HEK293 (cell line): Measurements from ENCODE around the gene ALS2CL.

Experiments used
- CTCF ChIA-PET: fragments of 350-600 bp; formaldehyde crosslinking; extraction: SDS; loops from one replicate; lab custom pipeline; 2021; ENCODE audit warnings: antibody characterized with exemption; lab: Yijun Ruan, JAX
- POLR2A ChIA-PET: fragments of 300-600 bp; formaldehyde crosslinking; extraction: SDS; loops from one replicate; lab custom pipeline; 2020; ENCODE audit warnings: antibody characterized with exemption, inconsistent platforms; lab: Yijun Ruan, JAX
- H3K27ac ChIP-seq: fragments of 200-500 bp; sonication (Bioruptor generic); 2 replicates; pipeline ENCODE4 v1.5.1; 2014; ENCODE audit warnings: low read depth, low read length, control low read depth, inconsistent platforms; ENCODE audit errors: extremely low read depth
- H3K36me3 ChIP-seq, 2 experiments: fragments of 200-500 bp in 1 of 2; sonication (Bioruptor generic) in 1 of 2; 1 replicate in 1 of 2; 2 replicates in 1 of 2; pipeline ENCODE4 v1.5.1; 2014 to 2017; ENCODE audit warnings: inconsistent platforms in 2 of 2, low read length in 2 of 2; ENCODE audit not compliant: control insufficient read depth in 2 of 2, insufficient read depth in 1 of 2
- H3K4me1 ChIP-seq: fragments of 200-500 bp; sonication (Bioruptor generic); 2 replicates; pipeline ENCODE4 v1.5.1; 2014; ENCODE audit warnings: mild to moderate bottlenecking, low read length, inconsistent platforms; ENCODE audit not compliant: control insufficient read depth, insufficient read depth
- H3K4me3 ChIP-seq: 2 replicates; pipeline ENCODE4 v1.5.1; 2011; ENCODE audit warnings: low read depth, mild to moderate bottlenecking, control low read depth, low read length, moderate library complexity
- H3K9me3 ChIP-seq: fragments of 200-500 bp; sonication (Bioruptor generic); 2 replicates; pipeline ENCODE4 v1.5.1; 2014; ENCODE audit warnings: low read depth, low read length, inconsistent platforms; ENCODE audit not compliant: control insufficient read depth, insufficient read depth
- BCL11B ChIP-seq: fragments of 450-650 bp; formaldehyde crosslinking; IDR thresholded peaks from 2 replicates; pipeline ENCODE4 v1.5.1; 2016; ENCODE audit warnings: low read depth, missing biosample characterization, missing genetic modification characterization
- GLIS1 ChIP-seq: fragments of 450-650 bp; formaldehyde crosslinking; IDR thresholded peaks from 2 replicates; pipeline ENCODE4 v1.5.1; 2016; ENCODE audit warnings: missing biosample characterization, missing genetic modification characterization
- KLF7 ChIP-seq: fragments of 450-650 bp; formaldehyde crosslinking; IDR thresholded peaks from 2 replicates; pipeline ENCODE4 v1.5.1; 2016; ENCODE audit warnings: missing biosample characterization, missing genetic modification characterization, borderline replicate concordance
- PRDM1 ChIP-seq: fragments of 450-650 bp; formaldehyde crosslinking; IDR thresholded peaks from 2 replicates; pipeline ENCODE4; 2016; ENCODE audit warnings: missing biosample characterization, missing genetic modification characterization
- YY2 ChIP-seq: fragments of 450-650 bp; formaldehyde crosslinking; IDR thresholded peaks from 2 replicates; pipeline ENCODE4 v1.5.1; 2016; ENCODE audit warnings: missing biosample characterization, missing genetic modification characterization
- ZBTB8A ChIP-seq: fragments of 450-650 bp; formaldehyde crosslinking; IDR thresholded peaks from 2 replicates; pipeline ENCODE4 v1.5.1; 2016; ENCODE audit warnings: missing biosample characterization, missing genetic modification characterization
- ZFP69B ChIP-seq: fragments of 450-650 bp; formaldehyde crosslinking; IDR thresholded peaks from 2 replicates; pipeline ENCODE4 v1.5.1; 2016; ENCODE audit warnings: missing biosample characterization, missing genetic modification characterization
- ZNF121 ChIP-seq: fragments of 450-650 bp; formaldehyde crosslinking; IDR thresholded peaks from 2 replicates; pipeline ENCODE4 v1.5.1; 2016; ENCODE audit warnings: missing biosample characterization, missing genetic modification characterization
- ZNF140 ChIP-seq: fragments of 450-650 bp; formaldehyde crosslinking; IDR thresholded peaks from 2 replicates; pipeline ENCODE4 v1.5.1; 2016; ENCODE audit warnings: missing biosample characterization, missing genetic modification characterization
- ZNF175 ChIP-seq: fragments of 450-650 bp; formaldehyde crosslinking; IDR thresholded peaks from 2 replicates; pipeline ENCODE4 v1.5.1; 2016; ENCODE audit warnings: missing biosample characterization, missing genetic modification characterization
- ZNF202 ChIP-seq: fragments of 450-650 bp; formaldehyde crosslinking; IDR thresholded peaks from 2 replicates; pipeline ENCODE4 v1.5.1; 2016; ENCODE audit warnings: missing biosample characterization, missing genetic modification characterization, borderline replicate concordance
- ZNF23 ChIP-seq: fragments of 450-650 bp; formaldehyde crosslinking; IDR thresholded peaks from 2 replicates; pipeline ENCODE4 v1.5.1; 2016; ENCODE audit warnings: missing biosample characterization, missing genetic modification characterization, borderline replicate concordance
- ZNF302 ChIP-seq: fragments of 450-650 bp; formaldehyde crosslinking; IDR thresholded peaks from 2 replicates; pipeline ENCODE4 v1.5.1; 2016; ENCODE audit warnings: missing biosample characterization, missing genetic modification characterization, low read depth
- ZNF335 ChIP-seq: fragments of 450-650 bp; formaldehyde crosslinking; conservative IDR thresholded peaks from 2 replicates; pipeline ENCODE4 v1.5.1; 2016; ENCODE audit warnings: missing biosample characterization, missing genetic modification characterization
- ZNF362 ChIP-seq: fragments of 450-650 bp; formaldehyde crosslinking; IDR thresholded peaks from 2 replicates; pipeline ENCODE4 v1.5.1; 2016; ENCODE audit warnings: missing biosample characterization, missing genetic modification characterization
- ZNF37A ChIP-seq: fragments of 450-650 bp; IDR thresholded peaks from 2 replicates; pipeline ENCODE4 v1.5.1; 2018; ENCODE audit warnings: missing biosample characterization, missing genetic modification characterization
- ZNF416 ChIP-seq: fragments of 450-650 bp; formaldehyde crosslinking; IDR thresholded peaks from 2 replicates; pipeline ENCODE4 v1.5.1; 2016; ENCODE audit warnings: missing biosample characterization, missing genetic modification characterization
- ZNF501 ChIP-seq: fragments of 450-650 bp; formaldehyde crosslinking; IDR thresholded peaks from 2 replicates; pipeline ENCODE4 v1.5.1; 2016; ENCODE audit warnings: missing biosample characterization, missing genetic modification characterization
- ZNF544 ChIP-seq: fragments of 450-650 bp; formaldehyde crosslinking; IDR thresholded peaks from 2 replicates; pipeline ENCODE4 v1.5.0; 2017; ENCODE audit warnings: missing biosample characterization, missing genetic modification characterization
- ZNF548 ChIP-seq: fragments of 450-650 bp; formaldehyde crosslinking; IDR thresholded peaks from 2 replicates; pipeline ENCODE4 v1.5.1; 2016; ENCODE audit warnings: missing biosample characterization, missing genetic modification characterization
- ZNF561 ChIP-seq: fragments of 450-650 bp; IDR thresholded peaks from 2 replicates; pipeline ENCODE4 v1.5.1; 2018; ENCODE audit warnings: missing biosample characterization, missing genetic modification characterization, borderline replicate concordance
- ZNF600 ChIP-seq: fragments of 450-650 bp; formaldehyde crosslinking; IDR thresholded peaks from 2 replicates; pipeline ENCODE4 v1.5.1; 2016; ENCODE audit warnings: missing biosample characterization, missing genetic modification characterization
- ZNF624 ChIP-seq: fragments of 450-650 bp; formaldehyde crosslinking; IDR thresholded peaks from 2 replicates; pipeline ENCODE4 v1.5.1; 2017; ENCODE audit warnings: missing biosample characterization, missing genetic modification characterization
- ZNF677 ChIP-seq: fragments of 450-650 bp; IDR thresholded peaks from 2 replicates; pipeline ENCODE4 v1.5.0; 2018; ENCODE audit warnings: missing biosample characterization, mild to moderate bottlenecking, missing genetic modification characterization, moderate library complexity
- ZNF785 ChIP-seq: fragments of 450-650 bp; formaldehyde crosslinking; IDR thresholded peaks from 2 replicates; pipeline ENCODE4 v1.5.1; 2016; ENCODE audit warnings: missing biosample characterization, missing genetic modification characterization
- ZNF791 ChIP-seq: fragments of 450-650 bp; formaldehyde crosslinking; IDR thresholded peaks from 2 replicates; pipeline ENCODE4 v1.5.1; 2016; ENCODE audit warnings: missing biosample characterization, missing genetic modification characterization
- ZNF830 ChIP-seq: fragments of 450-650 bp; IDR thresholded peaks from 2 replicates; pipeline ENCODE4 v1.5.0; 2018; ENCODE audit warnings: missing biosample characterization, missing genetic modification characterization, low read depth, mild to moderate bottlenecking, moderate library complexity
- TF ChIP-seq, protein P1 (sequence below): fragments of 450-650 bp; formaldehyde crosslinking; IDR thresholded peaks from 2 replicates; pipeline ENCODE4 v1.5.1; 2017; ENCODE audit warnings: missing biosample characterization, missing genetic modification characterization
- TF ChIP-seq, protein P2 (sequence below): fragments of 450-650 bp; formaldehyde crosslinking; IDR thresholded peaks from 2 replicates; pipeline ENCODE4 v1.5.1; 2017; ENCODE audit warnings: missing biosample characterization, missing genetic modification characterization
- TF ChIP-seq, protein P3 (sequence below): IDR thresholded peaks from 2 replicates; pipeline ENCODE4 v1.6.1; 2011; ENCODE audit warnings: mild to moderate bottlenecking, low read depth, low read length, borderline replicate concordance
- TF ChIP-seq, protein P4 (sequence below): fragments of 450-650 bp; formaldehyde crosslinking; IDR thresholded peaks from 2 replicates; pipeline ENCODE4 v1.5.1; 2016; ENCODE audit warnings: missing biosample characterization, missing genetic modification characterization

Gene ALS2CL

GRCh38 chr3:46675843-46676567 is 17.5 kb downstream of the ALS2CL start:
- H3K36me3 ChIP-seq = no peaks in the 10 kb centered on the region
- no peak for TF ChIP-seq ZNF416 (tag by site-specific recombination)
- no peak for TF ChIP-seq BCL11B (tag by site-specific recombination)
- TF ChIP-seq KLF7 = no peak
- no peak for TF ChIP-seq ZNF544
- TF ChIP-seq ZNF791 (tag by site-specific recombination) = no peak
- TF ChIP-seq ZNF785 = no peak
- TF ChIP-seq, protein P1, sequence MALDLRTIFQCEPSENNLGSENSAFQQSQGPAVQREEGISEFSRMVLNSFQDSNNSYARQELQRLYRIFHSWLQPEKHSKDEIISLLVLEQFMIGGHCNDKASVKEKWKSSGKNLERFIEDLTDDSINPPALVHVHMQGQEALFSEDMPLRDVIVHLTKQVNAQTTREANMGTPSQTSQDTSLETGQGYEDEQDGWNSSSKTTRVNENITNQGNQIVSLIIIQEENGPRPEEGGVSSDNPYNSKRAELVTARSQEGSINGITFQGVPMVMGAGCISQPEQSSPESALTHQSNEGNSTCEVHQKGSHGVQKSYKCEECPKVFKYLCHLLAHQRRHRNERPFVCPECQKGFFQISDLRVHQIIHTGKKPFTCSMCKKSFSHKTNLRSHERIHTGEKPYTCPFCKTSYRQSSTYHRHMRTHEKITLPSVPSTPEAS (tag by site-specific recombination) = no peak
- TF ChIP-seq ZNF335 = no peak
- TF ChIP-seq ZNF140 (tag by site-specific recombination) = no peak
- TF ChIP-seq, protein P2, sequence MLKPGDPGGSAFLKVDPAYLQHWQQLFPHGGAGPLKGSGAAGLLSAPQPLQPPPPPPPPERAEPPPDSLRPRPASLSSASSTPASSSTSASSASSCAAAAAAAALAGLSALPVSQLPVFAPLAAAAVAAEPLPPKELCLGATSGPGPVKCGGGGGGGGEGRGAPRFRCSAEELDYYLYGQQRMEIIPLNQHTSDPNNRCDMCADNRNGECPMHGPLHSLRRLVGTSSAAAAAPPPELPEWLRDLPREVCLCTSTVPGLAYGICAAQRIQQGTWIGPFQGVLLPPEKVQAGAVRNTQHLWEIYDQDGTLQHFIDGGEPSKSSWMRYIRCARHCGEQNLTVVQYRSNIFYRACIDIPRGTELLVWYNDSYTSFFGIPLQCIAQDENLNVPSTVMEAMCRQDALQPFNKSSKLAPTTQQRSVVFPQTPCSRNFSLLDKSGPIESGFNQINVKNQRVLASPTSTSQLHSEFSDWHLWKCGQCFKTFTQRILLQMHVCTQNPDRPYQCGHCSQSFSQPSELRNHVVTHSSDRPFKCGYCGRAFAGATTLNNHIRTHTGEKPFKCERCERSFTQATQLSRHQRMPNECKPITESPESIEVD (tag by site-specific recombination) = no peak
- no peak for TF ChIP-seq ZNF23 (tag by site-specific recombination)
- TF ChIP-seq ZNF677 (tag by site-specific recombination) = no peak
- TF ChIP-seq, protein P3, sequence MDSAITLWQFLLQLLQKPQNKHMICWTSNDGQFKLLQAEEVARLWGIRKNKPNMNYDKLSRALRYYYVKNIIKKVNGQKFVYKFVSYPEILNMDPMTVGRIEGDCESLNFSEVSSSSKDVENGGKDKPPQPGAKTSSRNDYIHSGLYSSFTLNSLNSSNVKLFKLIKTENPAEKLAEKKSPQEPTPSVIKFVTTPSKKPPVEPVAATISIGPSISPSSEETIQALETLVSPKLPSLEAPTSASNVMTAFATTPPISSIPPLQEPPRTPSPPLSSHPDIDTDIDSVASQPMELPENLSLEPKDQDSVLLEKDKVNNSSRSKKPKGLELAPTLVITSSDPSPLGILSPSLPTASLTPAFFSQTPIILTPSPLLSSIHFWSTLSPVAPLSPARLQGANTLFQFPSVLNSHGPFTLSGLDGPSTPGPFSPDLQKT = no peak
- no peak for TF ChIP-seq ZNF121 (tag by site-specific recombination)
- H3K4me1 ChIP-seq = no peaks in the 10 kb centered on the region
- no peaks in the 10 kb centered on the region for H3K9me3 ChIP-seq
- no peak overlapping the region for H3K4me3 ChIP-seq
- no peak overlapping the region for H3K27ac ChIP-seq
- ChIA-PET CTCF (interaction anchor here (0.6 kb wide), 1 partner anchor 239 kb away, joined by 3 read pairs; no protein-coding TSS in a partner anchor), POLR2A (no interaction called here)

DNA sequence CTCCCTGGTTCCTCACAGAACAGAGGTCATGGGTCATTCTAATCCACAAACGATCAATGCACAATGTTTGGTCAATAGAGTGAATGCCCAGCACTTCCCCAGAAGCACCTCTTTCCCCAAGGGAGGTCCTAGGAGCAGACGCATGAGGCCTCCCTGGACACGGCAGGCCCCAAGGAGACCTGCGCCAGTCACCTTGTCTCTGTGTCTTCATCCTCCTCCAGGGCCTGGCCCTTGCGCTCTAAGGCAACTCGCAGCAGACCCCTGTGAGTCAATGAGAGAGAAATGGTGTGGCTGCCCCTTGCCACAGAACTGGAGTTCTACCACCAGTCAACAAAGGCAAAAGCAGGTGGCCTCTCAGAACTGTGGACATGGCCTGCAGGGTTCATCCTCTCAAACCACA is 18.1 kb downstream of the ALS2CL start:
- H3K36me3 ChIP-seq = no peaks in the 10 kb centered on the region
- H3K4me1 ChIP-seq = no peaks in the 10 kb centered on the region
- TF ChIP-seq ZFP69B (tag by site-specific recombination) (no peak), GLIS1 (no peak), ZNF302 (no peak), ZNF501 (tag by site-specific recombination) (no peak), ZNF561 (tag by site-specific recombination) (no peak), YY2 (tag by site-specific recombination) (no peak), ZNF175 (no peak), ZNF830 (tag by site-specific recombination) (no peak), ZNF548 (tag by site-specific recombination) (no peak), ZBTB8A (tag by site-specific recombination) (no peak), ZNF624 (tag by site-specific recombination) (no peak), ZNF202 (tag by site-specific recombination) (no peak), ZNF362 (tag by site-specific recombination) (no peak), ZNF544 (no peak), BCL11B (tag by site-specific recombination) (no peak), PRDM1 (tag by site-specific recombination) (no peak), ZNF37A (tag by site-specific recombination) (no peak), ZNF600 (tag by site-specific recombination) (no peak), ZNF121 (tag by site-specific recombination) (no peak)
- TF ChIP-seq, protein P4, sequence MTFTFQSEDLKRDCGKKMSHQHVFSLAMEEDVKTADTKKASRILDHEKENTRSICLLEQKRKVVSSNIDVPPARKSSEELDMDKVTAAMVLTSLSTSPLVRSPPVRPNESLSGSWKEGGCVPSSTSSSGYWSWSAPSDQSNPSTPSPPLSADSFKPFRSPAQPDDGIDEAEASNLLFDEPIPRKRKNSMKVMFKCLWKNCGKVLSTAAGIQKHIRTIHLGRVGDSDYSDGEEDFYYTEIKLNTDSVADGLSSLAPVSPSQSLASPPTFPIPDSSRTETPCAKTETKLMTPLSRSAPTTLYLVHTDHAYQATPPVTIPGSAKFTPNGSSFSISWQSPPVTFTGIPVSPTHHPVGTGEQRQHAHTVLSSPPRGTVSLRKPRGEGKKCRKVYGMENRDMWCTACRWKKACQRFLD (tag by site-specific recombination) = no peak
- ChIA-PET CTCF (interaction anchor here (0.6 kb wide), 1 partner anchor 240 kb away, joined by 3 read pairs; no protein-coding TSS in a partner anchor), POLR2A (no interaction called here)
- H3K4me3 ChIP-seq = no peak overlapping the region
- no peak overlapping the region for H3K27ac ChIP-seq
- H3K9me3 ChIP-seq = no peaks in the 10 kb centered on the region
